ENCODE measurements around the gene CACNA2D2.

The CACNA2D2 gene

DNA sequence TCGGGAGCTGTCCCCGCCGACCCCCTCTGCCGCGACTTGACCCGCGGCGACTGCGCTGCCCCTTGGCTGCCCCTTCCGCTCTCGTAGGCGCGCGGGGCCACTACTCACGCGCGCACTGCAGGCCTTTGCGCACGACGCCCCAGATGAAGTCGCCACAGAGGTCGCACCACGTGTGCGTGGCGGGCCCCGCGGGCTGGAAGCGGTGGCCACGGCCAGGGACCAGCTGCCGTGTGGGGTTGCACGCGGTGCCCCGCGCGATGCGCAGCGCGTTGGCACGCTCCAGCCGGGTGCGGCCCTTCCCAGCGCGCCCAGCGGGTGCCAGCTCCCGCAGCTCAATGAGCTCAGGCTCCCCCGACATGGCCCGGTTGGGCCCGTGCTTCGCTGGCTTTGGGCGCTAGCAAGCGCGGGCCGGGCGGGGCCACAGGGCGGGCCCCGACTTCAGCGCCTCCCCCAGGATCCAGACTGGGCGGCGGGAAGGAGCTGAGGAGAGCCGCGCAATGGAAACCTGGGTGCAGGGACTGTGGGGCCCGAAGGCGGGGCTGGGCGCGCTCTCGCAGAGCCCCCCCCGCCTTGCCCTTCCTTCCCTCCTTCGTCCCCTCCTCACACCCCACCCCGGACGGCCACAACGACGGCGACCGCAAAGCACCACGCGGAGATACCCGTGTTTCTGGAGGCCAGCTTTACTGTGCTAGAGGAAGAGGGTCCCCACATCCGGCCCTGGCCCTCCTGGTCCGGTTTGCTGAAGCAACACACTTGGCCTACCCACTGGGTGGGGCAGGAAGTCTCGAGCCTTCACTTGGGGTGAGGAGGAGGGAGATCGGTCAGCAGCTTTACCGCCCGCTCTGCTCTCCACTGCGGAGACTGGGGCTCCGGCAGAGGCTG, 162.7 kb downstream of the CACNA2D2 start, which contains the start of gene RASSF1:
TSS of gene RASSF1 (minus strand) at position 389 of the 882 bp plus-strand sequence. CDS start at position 358, 31 bp downstream.
- peak; percentile 69 to 84 for DNase-seq

DNA sequence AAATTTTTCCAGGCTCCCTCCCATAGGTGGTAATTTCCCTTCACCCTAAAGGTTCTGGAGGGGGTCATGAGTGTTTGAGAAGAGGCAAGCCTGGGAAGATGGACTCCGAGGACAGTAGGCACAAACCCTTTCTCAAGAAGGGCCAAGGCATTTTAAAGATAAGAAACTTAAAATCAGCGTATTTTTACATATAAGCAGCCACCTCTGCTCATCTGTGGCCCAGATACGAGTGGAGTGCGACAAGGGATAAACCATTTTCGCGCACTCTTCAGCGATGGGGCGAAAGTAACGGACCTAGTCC, 163.3 kb downstream of the CACNA2D2 start:
- no peak for DNase-seq

DNA sequence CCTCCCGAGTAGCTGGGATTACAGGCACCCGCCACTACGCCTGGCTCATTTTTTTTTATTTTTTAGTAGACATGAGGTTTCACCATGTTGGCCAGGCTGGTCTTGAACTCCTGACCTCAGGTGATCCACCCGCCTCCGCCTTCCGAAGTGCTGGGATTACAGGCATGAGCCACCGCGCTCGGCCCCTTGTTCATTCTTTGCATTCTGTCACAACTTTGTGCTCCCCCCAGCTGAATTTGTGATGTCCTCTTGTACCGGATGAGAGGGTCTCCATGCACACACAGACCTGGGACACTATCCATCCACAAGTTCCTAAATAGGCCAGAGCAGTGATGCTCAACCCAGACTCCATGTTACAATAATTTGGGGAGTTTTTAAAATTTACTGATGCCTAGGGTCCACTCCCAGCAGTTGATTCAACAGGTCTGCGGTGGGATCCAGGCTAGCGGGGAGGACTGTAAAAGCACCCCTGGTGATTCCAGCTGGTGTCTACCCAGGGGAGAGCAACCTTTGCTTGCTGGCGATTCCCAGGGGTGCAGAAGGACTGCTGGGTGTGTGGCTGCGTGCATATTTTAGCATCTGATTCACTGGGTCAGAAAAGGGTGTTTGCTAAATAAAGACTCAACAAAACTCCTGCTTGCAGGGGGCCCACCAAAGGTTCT, 163.8 kb downstream of the CACNA2D2 start:
- no peak for DNase-seq

DNA sequence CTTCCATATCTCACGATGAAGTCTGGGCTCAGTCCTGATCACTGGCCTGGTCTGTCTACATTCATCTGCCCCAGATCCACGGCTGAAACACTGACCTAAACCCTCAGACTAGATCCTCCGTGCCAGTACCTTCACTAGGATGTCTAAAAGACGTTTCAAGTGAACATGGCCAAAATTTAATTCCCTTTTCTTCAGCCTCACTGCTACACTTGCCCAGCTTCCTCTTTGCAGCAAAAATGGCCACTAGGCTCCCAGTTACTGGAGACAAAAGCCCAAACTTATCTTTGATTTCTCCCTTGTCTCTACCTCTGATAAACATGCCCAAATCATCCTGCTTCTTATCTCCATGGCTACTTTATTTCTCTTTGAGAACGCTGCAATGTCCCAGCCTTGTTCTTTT, 164.5 kb downstream of the CACNA2D2 start:
- DNase-seq: no peak

DNA sequence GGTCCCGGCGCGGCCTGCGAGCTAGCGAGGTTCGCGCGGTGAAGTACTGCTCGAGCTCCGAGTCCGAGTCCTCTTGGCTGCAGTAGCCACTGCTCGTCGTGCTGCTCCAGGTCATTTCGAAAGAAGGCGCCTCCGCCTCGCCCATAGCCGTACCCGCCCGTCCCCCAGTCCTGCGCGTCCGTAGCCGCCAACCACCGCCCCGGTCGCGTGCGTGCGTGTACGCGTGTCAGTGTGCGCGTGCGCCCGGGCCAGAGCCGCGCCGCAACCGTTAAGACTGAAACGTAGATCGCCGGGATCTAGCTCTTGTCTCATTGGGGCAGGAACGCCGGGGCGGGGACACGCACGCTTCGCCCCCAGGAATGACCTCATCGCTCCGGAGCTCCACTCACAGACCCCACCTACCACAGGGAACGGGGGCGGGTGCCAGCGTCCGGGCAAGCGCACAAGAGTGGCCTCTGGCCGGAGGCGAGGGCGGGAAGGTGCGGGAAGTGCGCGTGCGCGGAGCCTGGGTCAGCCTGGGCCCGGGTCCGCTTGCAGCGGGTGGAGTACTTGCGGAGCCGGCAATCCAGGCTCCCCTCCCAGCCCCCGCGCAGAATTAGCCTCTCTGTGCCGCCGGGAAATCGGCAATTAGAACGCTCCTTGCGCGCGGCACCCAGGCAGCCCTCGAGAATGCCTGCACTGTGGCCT, 166.1 kb downstream of the CACNA2D2 start:
- DNase-seq: peak; percentile 97 to 98

DNA sequence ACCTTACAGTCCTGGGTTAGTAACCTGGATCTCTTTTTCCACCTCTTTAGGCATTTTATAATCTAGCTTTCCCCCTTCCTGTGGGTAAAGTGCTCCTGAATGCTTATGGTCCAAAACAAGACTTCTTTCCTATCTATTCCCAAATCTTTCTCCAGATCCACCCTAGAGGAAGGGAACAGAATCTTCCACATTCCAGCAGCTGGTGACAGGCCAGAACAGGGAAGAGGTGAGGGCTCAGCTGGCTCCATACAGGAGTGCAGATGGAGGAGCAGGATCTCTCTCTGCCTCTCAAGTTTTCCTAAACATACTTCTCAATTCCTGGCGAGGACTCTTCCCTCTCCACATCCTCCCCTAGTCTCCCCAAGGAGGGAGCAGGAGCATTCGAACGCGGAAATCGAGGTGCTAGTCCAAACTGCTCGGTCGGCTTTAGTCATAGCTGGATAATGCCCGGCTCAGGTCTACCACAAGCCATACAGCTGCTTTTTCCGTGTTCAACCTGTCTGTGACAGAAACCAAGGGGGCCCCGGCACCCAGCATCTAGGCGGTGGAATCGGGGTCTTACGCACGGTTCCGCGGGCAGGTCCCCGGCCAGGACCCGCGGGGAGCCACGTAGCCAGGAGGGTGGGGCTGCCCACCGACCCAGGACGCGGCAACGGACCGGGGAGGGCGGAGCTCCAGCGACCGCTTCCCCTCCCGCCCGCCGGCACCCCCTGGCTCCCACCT, 166.8 kb downstream of the CACNA2D2 start:
- DNase-seq: no peak

DNA sequence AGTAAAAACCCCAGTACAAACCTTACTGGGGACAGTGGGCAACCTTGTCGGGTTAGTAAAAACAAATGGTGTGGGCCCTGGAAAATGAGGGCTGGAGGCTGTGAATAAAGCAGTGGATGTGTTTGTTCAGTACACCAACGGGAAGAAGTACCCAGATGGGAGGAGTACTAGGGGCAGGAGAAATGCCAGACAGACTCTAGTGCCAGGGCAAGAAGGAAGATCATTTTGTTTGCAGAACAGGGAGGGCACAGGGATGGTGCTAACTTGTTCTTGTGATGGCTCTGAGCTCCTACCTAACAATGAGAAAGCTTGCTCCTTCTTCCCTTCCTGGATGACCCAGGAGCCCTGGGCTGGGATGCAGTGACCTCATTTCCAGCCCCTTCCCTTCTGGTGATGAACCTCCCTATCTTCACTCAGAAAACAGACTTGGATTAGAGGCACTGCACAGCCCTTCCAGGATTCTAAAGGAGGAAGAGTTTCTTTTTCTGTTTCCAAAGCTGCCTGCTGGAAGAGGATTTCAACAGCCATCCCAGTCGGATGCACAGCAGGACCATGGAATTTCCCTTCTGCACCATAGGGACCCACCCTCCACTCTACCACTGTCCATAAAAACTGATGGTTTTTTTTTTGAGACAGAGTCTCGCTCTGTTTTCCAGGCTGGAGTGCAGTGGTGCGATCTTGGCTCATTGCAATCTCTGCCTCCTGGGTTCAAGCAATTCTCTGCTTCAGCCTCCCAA, 168.9 kb downstream of the CACNA2D2 start:
- no peak for DNase-seq

DNA sequence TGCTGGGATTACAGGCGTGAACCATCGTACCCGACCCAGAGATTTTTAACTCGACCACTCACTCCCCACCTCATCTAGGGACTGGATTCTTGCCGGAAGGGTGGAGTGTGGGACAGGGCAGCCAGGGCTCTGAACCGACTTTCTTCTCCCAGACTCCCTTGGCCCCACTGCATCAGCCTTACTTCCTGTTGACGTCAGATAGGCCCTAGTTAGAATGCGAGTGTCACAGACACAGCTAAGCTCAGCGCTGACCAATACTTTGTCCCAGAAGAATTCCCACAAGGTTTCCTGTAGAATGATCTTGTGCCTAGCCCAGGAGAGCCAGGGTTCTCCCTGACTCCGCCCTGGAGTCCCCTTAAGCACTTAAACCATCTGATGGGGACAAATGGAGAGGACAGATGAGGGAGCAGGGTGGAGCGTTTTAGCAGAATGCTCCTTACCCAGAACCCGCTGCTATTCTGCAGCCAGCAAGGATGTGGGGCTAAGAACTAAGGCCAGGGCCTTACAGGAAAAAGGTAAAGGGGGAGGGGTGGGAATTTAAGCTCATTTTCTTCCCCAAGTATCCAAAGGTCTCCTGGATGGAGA, 169.6 kb downstream of the CACNA2D2 start:
- no peak for DNase-seq

DNA sequence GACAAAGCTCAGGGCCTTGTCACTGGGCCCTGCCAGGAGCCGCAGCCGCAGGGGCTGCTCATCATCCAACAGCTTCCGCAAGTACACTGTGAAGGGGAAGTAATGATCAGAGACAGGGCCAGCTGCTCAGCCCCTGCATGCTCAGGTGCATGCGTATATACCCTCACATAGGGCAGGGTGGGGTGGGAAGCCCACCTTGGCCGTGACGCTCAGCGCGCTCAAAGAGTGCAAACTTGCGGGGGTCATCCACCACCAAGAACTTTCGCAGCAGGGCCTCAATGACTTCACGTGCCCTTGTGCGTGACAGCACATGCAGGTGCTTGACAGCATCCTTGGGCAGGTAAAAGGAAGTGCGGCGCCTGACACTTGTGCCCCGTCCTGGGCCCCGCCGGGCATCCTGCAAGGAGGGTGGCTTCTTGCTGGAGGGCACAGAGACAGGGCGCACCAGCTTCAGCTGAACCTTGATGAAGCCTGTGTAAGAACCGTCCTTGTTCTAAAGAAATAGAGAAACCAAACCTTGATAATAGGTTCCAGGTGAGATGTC, 172.0 kb downstream of the CACNA2D2 start:
- no peak for DNase-seq

DNA sequence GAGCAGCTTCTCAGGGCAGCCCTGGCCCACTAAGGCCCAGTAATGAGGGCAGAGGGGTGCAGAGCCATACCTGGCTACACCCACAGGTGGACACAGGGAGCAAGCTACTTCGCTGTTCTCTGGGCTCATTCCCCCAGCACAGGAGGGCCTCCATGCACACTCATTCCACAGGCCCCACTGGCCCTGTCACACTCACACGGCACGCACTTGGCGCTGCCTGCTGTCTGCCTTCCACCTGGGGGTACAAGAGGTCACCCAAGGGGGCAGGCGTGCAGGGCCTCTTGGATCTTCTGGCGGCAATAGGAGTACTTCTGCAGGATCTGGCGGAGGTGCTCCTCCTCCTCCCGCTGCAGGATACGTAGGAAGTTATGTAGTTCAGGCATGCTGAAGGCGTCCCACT, 173.1 kb downstream of the CACNA2D2 start:
- no peak for DNase-seq

DNA sequence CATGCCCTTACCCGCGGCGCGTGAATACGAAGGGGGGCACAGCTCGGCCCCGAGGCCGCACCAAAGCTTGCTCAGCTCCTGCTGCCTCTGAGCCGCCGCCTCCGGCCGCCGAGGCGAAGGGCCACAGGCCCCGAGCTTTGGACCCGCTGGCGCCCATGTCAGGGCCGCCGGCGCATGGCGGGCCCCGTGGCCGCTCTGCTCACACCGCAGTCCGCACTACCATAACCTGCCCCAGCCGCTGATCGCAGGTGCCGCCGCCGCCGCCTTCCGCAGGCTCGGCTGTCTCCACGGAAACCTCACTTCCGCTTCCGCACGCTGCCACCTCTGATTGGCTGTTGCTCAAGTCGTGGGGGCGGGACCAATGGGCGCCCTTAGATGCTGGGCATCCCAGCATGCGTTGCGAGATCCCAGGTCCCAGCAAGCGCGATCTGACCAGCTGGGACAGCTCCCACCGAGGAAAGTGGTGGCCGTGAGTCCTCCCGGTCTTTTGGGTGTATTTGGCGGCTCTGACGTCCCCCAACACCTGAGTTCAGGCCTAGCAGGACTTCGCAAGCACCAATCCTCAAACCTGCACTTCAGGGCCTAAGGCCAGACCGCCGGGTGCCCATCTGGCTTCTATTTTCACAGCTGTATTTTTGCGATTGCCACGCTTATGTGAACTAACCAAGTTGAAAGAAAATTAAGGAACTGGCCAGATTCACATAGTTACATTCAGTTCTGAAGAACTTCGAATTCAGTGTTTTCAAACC, 175.3 kb downstream of the CACNA2D2 start, which contains the start of gene TUSC2:
TSS of gene TUSC2 (minus strand) at position 281 of the 749 bp plus-strand sequence. CDS start at position 157, 124 bp downstream.
- peak; percentile 96 to 97 for DNase-seq

DNA sequence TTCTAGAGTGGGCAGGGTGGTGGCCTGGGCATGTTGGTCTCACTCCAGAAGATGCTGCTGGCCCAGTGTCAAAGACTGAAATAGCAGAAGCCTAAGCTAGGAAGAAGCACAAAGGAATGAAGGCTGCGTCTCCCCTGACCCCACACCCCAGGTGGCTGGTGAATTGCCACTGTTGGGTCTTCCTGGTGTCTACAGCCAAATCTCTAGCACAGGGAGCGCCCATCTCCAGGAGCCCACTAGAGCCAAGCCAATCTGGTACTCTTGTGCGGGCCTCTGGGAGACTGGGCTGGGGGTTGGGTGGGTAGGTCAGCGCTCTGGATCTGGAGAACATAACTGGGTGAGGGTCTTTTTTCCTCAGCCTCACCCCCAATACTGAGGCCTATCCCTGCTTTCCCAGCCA, 176.3 kb downstream of the CACNA2D2 start:
- no peak for DNase-seq

DNA sequence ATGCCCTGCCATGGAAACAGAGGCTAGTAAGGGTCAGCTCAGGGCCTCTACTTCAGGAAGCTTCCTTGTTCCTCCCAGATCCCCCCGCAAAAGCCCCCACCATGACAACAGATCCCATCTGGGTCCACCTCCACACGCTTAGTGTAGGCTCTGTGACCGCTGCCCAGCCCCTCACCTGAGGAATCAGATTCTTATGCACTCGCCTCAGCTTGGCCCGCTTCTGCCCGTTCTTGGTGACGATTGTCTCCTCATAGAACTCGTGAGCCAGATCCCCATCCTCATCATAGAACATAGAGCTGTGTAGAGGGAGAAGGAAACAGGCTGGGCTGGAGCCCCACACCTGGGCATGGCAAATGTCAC, 177.3 kb downstream of the CACNA2D2 start:
- no peak for DNase-seq

DNA sequence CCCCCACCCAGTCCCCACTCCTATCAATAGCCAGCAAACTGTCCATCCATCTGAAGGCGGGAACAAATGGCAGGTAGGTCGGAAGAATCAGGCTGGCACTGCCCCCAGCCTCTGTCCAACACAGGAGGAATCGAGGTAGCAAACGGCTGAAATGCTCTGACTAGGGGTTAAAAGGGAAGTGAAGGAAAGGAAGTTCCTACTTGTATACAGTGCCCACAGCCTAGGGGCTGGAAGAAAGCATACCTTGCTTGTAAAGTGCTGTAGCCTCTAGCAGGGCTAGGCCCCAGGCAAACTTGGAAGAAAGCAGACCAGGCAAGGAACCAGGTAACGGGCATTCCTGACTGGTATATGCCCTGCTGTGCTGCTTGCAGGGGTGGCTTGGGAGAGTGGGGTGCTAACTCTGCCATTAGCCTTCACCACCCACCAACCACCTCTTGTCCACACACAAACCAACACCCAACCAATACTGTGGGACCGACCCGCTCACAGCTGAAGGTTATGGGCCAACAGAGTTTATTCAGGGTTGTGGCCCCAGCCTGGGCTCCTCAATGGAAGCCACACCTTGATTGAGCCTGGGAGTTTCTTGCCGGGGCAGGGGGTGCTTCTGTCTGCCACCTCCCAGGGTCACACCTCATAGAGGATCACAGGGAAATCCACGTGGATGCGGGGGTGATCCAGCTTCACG, 177.8 kb downstream of the CACNA2D2 start:
- DNase-seq: no peak

DNA sequence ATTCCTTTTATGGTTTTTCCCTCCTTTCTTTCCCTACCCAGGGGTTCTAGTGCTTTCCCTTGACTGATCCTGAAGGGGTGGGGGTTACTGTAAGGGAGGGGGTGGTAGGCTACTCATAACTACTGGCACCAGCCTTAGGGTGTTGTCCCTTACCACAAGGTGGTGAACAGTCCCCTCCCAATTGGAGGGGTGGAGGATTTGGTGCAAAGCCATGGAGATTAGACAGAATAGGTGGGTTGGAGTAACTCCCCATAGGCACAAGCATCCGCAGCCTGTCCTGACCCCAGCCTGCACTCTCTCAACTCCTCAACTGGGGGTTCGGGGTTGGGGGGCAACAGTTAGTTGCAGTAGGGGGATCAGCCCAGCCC, 178.3 kb downstream of the CACNA2D2 start:
- no peak for DNase-seq

DNA sequence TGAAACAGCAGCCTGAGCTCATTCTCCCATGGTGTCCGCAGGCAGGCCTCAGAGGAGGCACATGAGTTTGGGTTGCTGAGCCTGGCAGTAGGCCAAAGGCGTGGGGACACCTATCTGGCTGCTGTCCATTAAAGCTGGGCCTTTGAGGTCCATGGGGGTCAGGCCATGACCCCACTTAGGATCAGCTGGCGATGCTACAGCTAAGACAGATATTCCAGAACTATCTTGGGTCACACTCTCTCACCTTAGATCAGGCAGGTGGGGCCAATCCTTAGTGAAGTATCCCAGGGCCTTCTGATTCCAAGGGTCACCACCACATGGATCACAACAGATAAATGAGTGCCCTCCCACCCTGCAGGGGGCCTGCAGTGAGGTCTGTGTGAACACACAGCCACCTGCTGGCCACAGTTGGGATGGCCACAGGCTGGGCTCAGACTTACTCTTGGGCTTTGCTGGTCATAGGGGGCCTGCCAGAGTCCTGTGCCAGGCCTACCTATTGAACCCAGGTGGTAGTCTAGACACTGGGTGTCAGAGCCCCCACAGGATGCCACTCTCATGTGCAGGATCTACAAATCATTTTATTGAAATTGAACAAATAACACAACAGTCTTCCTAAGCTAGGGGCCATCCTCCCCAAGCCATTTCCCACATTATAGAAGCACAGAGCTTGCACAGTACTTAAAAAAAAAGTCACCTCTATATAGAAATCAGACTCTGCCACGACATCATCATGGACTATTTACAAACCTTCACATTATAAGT, 178.9 kb downstream of the CACNA2D2 start:
- DNase-seq: peak; percentile 72 to 77

DNA sequence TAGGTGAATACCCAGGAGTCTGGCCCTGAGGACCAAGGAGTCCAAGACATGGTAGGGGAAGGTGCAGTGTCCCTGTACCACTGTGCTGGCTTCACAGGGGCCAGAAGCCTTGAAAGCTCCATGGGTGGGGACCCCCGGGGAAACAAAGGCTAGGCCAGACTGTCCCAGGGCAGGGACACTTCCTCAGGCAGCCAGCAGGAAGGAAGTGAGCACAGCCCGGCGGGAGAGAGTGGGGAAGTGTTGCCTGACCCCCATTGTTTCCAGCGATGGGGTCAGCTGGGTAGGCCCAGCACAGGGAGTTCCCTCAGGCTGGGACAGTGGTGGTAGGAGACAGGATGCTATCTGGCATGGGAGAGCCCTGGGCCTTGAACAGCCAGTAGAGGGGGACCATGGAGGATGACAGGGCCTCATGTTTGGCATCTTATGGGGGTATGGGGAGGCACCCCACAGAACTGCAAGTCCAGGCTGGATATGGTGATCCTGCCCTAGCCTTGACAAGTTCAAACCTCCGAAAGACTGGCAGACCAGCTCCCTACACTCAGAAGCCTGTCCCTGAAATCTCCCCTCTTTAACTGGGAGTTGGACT, 179.7 kb downstream of the CACNA2D2 start:
- no peak for DNase-seq

DNA sequence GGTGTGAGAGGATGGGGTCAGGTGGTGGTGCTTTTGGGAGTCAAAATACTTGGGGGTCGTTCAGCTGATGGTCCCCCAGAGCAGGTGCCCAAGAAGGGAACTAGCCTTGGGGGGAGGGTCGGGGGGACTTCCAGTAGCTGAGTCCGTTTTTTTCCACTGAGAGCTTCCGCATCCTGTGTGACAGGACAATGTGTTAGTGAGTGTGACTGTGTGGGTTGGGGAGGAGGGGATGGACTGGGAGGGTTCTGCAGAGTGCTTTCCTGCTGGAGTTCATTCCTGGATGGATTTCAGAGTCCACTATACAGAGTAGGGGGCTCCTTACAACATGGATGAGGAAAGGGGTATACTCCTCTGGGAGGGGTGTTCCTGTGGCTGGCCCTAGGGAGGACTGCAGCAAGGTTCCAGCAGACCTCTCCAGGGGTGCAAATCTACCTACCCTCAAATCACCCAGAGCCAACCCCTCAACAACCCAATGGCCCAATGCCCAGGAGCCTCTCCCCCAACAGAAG, 180.3 kb downstream of the CACNA2D2 start:
- no peak for DNase-seq
